DMS153 (cell line): ENCODE results near the gene RAD23A.
"Not testable (repeated sequence)": the region's sequence is repeated elsewhere in the genome, so short reads cannot be mapped to it uniquely, and the experiment has no call there.

Source experiments
- DNase-seq: peaks from one replicate; lab custom pipeline; 2025; lab: John Stamatoyannopoulos, UW

Gene RAD23A

GRCh38 chr19:12945479-12946091, at the start of gene RAD23A:
Gene RAD23A (plus strand): TSS chr19:12945862. CDS start chr19:12945949, 87 bp downstream.
- peak; percentile 94 for DNase-seq

- DNase-seq = no peak
Observed at GRCh38 chr19:12896460-12896859, 49.2 kb upstream of the RAD23A start.

GRCh38 chr19:12899891-12900518, 45.7 kb upstream of the RAD23A start:
- DNase-seq = no peak

DNA sequence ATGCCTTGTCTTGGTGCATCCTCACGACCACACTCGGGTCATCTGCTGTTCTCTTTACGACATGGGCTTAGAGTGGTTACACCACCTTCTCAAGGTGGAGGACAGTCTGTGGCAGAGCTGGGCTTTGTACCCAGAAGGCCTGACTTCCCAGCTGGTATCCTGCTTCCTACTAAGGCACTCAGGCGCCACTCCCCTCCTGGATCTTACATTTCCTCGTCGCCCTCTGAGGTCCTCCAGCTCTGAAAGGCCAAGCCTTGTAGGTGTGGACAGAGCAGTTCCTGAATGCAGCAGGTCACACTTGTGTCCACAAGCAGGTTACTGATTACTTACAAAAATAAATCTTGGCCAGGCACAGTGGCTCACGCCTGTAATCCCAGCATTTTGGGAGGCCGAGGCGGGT, 38.5 kb upstream of the RAD23A start:
- DNase-seq = no peak

DNA sequence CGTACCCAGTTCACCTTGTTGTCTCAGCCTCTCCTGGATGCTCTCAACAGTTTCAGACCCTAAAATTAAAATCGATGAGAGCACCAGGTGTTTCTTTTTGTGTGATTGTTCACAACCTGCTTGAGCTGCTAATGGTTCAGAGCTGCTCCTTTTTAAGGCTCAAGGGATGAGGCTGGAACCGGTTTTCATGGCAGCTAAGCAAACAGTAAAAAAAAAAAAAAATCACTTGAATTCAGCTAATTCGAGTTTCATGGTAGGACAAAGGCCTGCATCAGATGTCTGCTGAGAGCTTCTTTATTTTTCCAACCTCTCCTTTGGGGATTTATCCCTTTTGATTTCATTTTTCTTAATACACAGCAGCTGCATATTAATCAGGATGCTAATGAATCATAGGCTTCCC, 33.1 kb upstream of the RAD23A start:
- DNase-seq = peak; percentile 98

DNA sequence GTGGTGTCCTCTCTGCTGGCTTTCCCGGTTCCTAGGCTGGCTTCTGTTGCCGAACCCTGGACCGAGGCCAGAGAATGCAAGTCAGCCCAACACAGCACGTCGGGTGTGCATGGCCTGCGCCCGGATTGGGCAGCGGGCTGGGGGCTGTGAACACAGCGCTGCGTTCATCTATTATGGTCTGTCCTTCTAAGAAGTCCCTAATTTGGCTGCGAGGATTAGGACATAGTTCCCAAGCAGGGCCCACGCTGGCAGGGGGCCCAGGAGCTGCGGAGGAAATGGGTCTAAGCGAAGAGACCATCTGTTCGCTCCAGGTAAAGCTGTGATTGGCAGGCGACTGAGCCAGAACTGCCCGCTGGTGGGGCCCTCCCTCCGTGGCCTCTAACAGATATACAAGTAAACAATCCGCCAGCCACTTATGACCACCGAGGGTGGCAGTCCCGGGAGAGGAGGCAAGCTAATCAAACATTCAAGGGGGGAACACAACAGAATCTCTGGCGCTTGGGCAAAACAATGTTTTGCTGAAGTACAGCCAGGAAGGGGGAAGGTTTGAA, 32.6 kb upstream of the RAD23A start:
- DNase-seq = peak; percentile 98

DNA sequence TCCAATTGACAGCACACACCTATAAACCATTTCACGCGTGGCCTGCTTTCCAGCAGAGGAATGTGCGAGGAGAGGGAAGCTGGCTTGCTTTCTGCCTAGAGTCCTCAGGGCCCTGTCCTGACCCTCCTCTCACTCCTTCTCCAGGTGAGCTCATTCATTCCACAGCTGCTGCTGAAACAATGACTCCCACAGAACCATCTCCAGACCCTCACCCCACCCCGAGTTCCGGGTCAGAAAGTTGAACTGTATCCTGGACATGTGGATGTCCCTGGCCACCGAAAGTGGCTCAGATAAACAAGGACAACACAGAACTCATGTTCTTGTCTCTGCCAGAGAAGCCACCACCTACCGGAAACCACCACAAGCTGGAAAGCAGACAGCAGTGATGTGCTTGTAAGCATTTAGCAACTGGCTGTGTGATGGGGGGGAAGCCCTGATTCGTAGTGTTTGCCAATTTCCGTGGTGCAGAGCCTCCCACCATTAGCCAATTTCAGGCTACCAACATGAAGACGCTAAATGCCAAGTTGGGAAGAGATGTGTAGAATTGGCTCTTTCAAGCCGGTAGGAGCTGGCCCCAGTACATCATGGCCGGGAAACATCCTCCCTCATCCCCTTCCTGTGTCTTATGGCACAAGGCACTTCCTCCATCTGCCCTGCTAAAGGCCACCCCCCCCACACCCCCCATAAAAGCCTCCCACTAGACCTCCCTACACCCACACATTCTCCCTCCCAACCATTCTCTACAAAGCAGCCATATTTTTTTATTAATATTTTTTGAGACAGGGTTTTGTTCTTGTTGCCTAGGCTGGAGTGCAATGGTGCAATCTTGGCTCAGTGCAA, 31.6 kb upstream of the RAD23A start:
- DNase-seq = peak; percentile 52

GRCh38 chr19:12915860-12916259, 29.8 kb upstream of the RAD23A start:
- not testable (repeated sequence) for DNase-seq

DNA sequence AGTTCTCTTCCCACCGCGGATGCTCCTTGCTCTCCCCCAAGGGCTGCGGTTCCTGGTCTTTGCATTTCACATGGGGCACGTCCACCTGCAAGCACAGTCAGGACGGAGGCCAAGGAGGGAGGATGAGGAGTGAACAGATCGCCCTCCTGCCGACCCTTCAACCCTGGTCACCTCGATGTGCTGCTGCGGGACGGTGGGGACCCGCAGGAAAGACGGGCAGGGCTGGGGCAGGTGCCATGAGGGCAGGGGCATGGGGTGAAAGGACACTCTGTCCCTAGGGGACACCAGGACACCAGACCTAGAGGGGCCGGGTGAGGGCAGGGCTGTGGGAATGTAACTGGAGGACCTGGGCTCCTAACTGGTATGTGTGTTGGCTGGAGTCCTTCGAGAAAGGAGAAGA, 27.4 kb upstream of the RAD23A start:
- DNase-seq = no peak

GRCh38 chr19:12921047-12921446, 24.6 kb upstream of the RAD23A start:
- DNase-seq = no peak

DNA sequence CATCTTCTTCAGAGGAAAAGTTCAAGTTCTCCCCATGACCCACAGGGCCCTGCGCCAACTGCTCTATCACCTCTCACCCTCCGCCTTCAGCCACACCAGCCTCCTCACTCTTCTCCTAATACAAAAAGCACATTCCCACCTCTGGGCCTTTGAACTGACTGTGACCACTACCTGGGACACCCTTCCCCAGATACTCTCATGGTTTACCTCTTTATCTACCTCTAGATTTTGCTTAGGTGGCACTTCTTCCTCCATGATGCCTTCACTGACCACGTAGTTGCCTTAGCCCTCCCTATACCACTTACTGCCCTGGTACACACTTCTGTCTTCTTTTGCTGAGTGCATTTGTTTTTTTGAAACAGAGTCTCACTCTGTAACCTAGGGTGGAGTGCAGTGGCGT, 22.7 kb upstream of the RAD23A start:
- no peak for DNase-seq

DNA sequence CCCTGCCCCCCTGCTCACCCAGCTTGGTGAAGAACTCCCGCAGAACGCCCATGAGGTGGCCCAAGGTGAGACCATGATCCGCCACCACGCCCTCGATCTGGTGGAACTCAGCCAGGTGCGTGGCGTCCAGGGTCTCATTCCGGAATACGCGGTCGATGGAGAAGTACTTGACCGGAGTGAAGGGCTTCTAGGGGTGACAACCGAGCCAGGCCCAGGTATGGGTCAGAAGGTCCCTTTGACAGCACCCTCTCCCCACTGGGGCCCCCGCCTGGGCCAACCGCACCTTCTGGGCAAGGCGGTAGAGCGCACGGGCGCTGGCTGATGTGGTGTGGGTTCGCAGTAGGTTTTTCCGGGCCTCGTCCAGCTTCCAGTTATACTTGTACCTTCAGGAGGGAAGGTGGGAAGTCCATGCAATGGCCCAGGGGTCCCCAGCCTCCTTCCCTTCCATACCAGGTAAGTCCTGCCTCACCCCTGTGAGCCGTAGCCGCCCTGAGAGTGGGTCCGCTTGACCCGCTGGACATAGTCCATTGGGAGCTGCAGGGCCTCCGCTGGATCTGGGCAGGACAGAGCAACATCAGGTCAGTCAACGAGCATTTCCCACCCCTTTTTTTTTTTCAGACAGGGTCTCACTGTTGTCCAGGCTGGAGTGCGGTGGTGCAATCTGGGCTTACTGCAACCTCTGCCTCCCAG, 20.9 kb upstream of the RAD23A start:
- DNase-seq = no peak

DNA sequence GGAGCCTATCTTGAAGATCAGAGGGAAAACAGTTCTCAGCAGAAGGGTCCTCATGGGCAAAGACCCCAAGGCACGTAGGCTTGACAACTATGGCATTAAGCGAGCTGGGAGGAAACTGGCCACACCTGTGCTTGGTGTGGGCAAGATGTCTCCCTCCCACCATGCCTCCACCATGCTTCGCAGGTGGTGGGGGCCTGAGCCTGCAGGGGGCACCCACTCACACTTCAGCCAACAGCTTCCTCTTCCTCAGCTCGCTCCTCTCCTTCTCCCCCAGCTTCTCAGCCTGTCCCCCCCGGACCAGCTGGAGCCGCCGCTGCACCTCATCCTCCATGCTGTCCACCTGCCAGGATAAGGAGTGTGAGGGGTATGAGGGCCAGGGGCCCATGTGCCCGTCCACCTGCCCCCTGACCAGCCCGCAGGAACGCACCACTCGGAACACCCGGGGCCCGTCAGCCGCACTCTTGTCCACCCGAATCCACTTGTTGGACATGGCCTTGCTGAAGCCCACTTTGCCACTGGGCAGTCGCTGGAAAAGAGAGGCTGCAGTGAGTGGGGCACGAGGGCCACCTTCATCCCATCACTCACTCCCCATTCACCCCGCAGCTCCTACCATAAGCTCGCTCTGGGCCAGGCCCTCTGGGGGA, 15.5 kb upstream of the RAD23A start:
- no peak for DNase-seq

DNA sequence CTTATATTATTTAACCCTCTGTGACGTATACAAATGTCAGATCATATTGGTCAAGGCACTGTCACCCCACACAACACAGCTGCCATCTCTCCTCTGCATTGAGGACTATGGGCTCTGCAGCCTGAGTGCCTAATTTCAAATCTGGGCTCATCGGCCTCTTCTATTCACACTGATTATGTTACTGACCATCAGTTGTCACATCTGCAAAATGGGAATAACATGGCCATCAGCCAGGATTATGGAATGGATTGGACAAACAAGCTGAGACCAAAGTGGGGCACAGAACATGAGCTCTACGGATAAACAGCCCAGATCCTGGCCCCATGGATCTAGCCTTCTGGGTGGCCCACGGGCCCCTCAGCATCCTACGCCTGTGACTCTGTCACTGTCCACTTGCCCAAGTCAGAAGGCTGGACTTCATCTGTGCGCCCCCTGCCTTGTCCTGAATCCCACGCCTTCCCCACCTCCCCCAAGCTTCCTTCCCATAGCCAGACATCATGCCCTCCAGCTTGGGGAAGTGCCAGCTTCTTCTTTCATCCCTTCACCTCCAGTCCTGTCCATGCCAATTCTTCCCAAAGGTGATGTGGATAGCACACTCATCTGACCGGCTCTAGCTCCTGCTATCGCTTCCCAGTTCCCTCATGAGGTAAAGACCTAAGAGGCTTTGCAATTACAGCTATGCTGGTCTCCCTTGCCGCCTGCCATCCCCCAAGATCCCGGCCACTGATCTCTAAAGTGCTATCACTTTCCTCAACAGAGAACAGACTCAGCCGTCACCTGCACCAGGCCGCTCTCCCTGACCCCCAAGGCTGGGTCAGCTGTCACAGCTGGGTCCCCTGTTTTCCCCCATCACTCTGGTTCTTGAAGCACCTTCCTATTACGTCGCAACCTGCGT, 13.0 kb upstream of the RAD23A start:
- DNase-seq = no peak

GRCh38 chr19:12933287-12934072, 12.2 kb upstream of the RAD23A start, which contains the start of gene FARSA:
Gene FARSA (minus strand): TSS chr19:12933711. CDS start chr19:12933696, 15 bp downstream.
- DNase-seq = peak; percentile 78

GRCh38 chr19:12935071-12935470, 10.6 kb upstream of the RAD23A start:
- no peak for DNase-seq

DNA sequence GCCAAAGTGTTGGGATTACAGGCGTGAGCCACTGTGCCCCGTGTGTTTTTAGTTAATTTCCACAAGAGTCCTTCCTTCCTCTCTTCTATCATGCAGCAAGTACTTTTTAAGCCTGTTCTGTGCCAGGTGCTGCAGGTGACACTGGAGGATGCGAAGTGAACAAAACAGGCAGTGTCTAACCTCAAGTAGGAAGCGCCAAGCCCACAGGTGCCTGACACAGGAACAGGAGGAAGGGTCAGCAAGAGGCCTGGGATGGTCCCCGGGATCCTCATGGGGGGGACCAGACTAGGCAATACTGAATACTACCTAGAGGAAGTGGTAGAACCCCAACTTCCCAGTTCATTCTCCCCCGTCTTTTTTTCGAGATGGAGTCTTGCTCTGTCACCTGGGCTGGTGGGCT, 9.1 kb upstream of the RAD23A start:
- peak; percentile 42 for DNase-seq

DNA sequence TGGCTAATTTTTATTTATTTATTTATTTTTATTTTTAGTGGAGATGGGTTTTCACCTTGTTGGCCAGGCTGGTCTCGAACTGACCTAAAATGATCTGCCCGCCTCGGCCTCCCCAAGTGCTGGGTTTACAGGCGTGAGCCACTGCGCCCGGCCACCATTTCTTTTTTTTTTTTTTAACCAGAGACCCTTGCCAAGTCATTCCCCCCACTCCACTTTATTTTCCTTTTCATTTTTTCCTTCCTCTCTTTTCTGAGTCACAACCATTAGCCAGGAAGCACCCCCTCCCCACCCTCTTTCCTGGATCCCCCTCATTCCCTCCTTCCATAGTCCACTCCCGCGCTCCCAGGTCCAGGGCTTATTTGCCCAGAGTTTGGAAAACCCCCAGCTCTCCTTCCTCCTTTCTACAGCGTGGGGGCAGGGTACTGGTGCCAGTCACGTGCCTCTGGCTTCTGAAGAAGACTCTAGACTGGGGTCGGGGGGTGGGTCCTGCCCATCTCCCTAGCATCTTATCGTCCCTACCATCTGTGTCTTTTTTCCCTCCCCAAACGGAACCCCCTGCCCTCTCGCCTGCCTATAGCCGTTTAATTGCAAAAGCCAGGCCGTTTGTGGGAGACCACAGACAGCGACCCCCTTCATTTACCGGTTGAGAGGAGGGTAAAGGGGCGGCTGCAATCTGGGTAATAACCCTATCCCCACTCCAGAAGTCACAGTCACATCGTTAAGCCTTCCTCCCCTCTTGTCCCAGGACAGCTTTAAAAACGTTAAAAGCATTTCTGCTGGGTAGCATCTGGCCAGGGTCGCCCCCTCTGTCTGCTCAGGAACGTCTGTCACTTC, 8.4 kb upstream of the RAD23A start:
- peak; percentile 62 for DNase-seq
